Measurements from ENCODE around the gene NAPG.

DNA sequence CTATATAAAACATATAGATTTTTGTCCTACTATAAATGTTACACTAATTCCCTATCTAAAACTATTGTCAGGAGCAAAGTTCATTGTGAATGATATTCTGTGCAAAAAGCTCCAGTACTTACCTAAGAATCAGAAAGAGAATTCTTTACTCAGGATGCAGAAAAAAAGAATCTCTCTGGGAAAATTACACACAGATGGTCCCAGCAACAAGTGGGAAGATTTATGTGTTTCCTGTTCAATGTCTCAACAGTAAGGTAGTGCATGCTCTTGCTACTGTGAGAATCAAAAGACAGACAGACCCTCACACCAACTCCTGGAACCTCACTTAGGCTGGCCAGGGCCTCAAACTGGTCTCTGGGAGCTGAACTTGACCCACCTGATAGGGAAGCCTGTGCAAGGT lies 11.2 kb upstream of the NAPG start:
- no peak for TF ChIP-seq CTCF (conservative IDR thresholded peaks at IDR 0.05 in 1 of 2, IDR thresholded peaks at IDR 0.05 in 1 of 2; ENCODE audit: extremely low read depth in 1 of 2, insufficient read depth in 1 of 2, low read depth in 1 of 2, low read length in 2 of 2)
- no peak for TF ChIP-seq EZH2 (IDR thresholded peaks at IDR 0.05; ENCODE audit: borderline replicate concordance, low read length)
